ENCODE results near the gene PCNA. TPM values are rescaled to one million over a fixed set of nuclear protein-coding genes. Genes with fewer than 3 reads are reported as not detected.

Gene PCNA
- polyA plus RNA-seq, 1 donor (not counting 4 experiments of a cell fraction or from before 2014, with no cell fraction given): 130 TPM

- no peak for TF ChIP-seq EZH2 (IDR thresholded peaks at IDR 0.05; ENCODE audit: low read length)
- TF ChIP-seq CTCF (optimal IDR thresholded peaks at IDR 0.05 in 1 of 3, IDR thresholded peaks at IDR 0.05 in 1 of 3, conservative IDR thresholded peaks at IDR 0.05 in 1 of 3; ENCODE audit: extremely low read depth in 1 of 3, insufficient read depth in 2 of 3, low read length in 3 of 3): no peak
- no peak overlapping the region for H3K9ac ChIP-seq (ENCODE audit: control insufficient read depth, extremely low read depth, insufficient read depth, low read length)
- H3K4me3 ChIP-seq (ENCODE audit: control insufficient read depth in 2 of 3, extremely low read depth in 1 of 3, insufficient read depth in 2 of 3, low read depth in 1 of 3, low read length in 3 of 3): no peak overlapping the region
- H3K79me2 ChIP-seq (ENCODE audit: control insufficient read depth, insufficient read depth, low read length): no peaks in the 10 kb centered on the region
- H3K9me3 ChIP-seq (ENCODE audit: control insufficient read depth, low read depth, low read length): no peaks in the 10 kb centered on the region
- no peaks in the 10 kb centered on the region for H3K4me1 ChIP-seq (ENCODE audit: control insufficient read depth, extremely low read depth, insufficient read depth, low read length)
- H3K36me3 ChIP-seq (ENCODE audit: control insufficient read depth in 2 of 2, extremely low read depth in 1 of 2, insufficient read depth in 2 of 2, low read length in 2 of 2): peaks cover 3 to 11% of the 10 kb centered on the region in 2 experiments
- no peak for DNase-seq (ENCODE audit: low read depth, low spot score)
- H4K20me1 ChIP-seq (ENCODE audit: control insufficient read depth, extremely low read depth, insufficient read depth, low read length): no peaks in the 10 kb centered on the region
- H3K9me1 ChIP-seq (ENCODE audit: control insufficient read depth, extremely low read depth, insufficient read depth, low read length): no peaks in the 10 kb centered on the region
- no peaks in the 10 kb centered on the region for H3K27me3 ChIP-seq (ENCODE audit: control insufficient read depth, extremely low read depth, insufficient read depth, low read length)
- dilution Hi-C loops (cut with MboI; ENCODE audit: extremely low pct_ligation_motif_present, low sequenced_read_pairs): no loop called here
- no peak overlapping the region for H3K4me2 ChIP-seq (ENCODE audit: control insufficient read depth, extremely low read depth, insufficient read depth, low read depth, low read length)
- no peak overlapping the region for H3K27ac ChIP-seq (ENCODE audit: control insufficient read depth, insufficient read depth, low read length)
- no peak for FAIRE-seq
- H2AFZ ChIP-seq (ENCODE audit: control insufficient read depth, low read length): no peak overlapping the region
These were observed 24.3 kb downstream of the PCNA start for GRCh38 chr20:5095454-5095853.

GRCh38 chr20:5092765-5093339 is 26.9 kb downstream of the PCNA start:
- FAIRE-seq (no peak), DNase-seq (ENCODE audit: low read depth, low spot score) (no peak)
- no peaks in the 10 kb centered on the region for H3K9me1 ChIP-seq (ENCODE audit: control insufficient read depth, extremely low read depth, insufficient read depth, low read length)
- no peak overlapping the region for H3K27ac ChIP-seq (ENCODE audit: control insufficient read depth, insufficient read depth, low read length)
- H3K9ac ChIP-seq (ENCODE audit: control insufficient read depth, extremely low read depth, insufficient read depth, low read length): no peak overlapping the region
- dilution Hi-C loops (cut with MboI; ENCODE audit: extremely low pct_ligation_motif_present, low sequenced_read_pairs): no loop called here
- no peak overlapping the region for H2AFZ ChIP-seq (ENCODE audit: control insufficient read depth, low read length)
- H3K9me3 ChIP-seq (ENCODE audit: control insufficient read depth, low read depth, low read length): no peaks in the 10 kb centered on the region
- peaks cover 3% of the 10 kb centered on the region in 2 experiments for H3K36me3 ChIP-seq (ENCODE audit: control insufficient read depth in 2 of 2, extremely low read depth in 1 of 2, insufficient read depth in 2 of 2, low read length in 2 of 2)
- TF ChIP-seq CTCF (optimal IDR thresholded peaks at IDR 0.05 in 1 of 3, IDR thresholded peaks at IDR 0.05 in 1 of 3, conservative IDR thresholded peaks at IDR 0.05 in 1 of 3; ENCODE audit: extremely low read depth in 1 of 3, insufficient read depth in 2 of 3, low read length in 3 of 3): no peak
- TF ChIP-seq EZH2 (IDR thresholded peaks at IDR 0.05; ENCODE audit: low read length): no peak
- no peaks in the 10 kb centered on the region for H3K27me3 ChIP-seq (ENCODE audit: control insufficient read depth, extremely low read depth, insufficient read depth, low read length)
- no peaks in the 10 kb centered on the region for H3K79me2 ChIP-seq (ENCODE audit: control insufficient read depth, insufficient read depth, low read length)
- H3K4me2 ChIP-seq (ENCODE audit: control insufficient read depth, extremely low read depth, insufficient read depth, low read depth, low read length): no peak overlapping the region
- no peak overlapping the region for H3K4me3 ChIP-seq (ENCODE audit: control insufficient read depth in 2 of 3, extremely low read depth in 1 of 3, insufficient read depth in 2 of 3, low read depth in 1 of 3, low read length in 3 of 3)
- H3K4me1 ChIP-seq (ENCODE audit: control insufficient read depth, extremely low read depth, insufficient read depth, low read length): no peaks in the 10 kb centered on the region
- H4K20me1 ChIP-seq (ENCODE audit: control insufficient read depth, extremely low read depth, insufficient read depth, low read length): no peaks in the 10 kb centered on the region

All from keratinocyte (primary cell).